KMS-11 (cell line): ENCODE results near the gene RSF1.

ENCODE experiments used
- H2AFZ ChIP-seq: fragments of 200-600 bp; sonication (generic); 2 replicates; pipeline ENCODE4 v1.6.1; 2016; ENCODE audit warnings: antibody characterized with exemption, mixed run types, low read depth
- H3K27ac ChIP-seq: fragments of 200-600 bp; sonication (generic); 2 replicates; pipeline ENCODE4 v1.6.1; 2016; ENCODE audit warnings: mild to moderate bottlenecking, mixed run types
- H3K27me3 ChIP-seq: fragments of 200-600 bp; sonication (generic); 2 replicates; pipeline ENCODE4 v1.6.1; 2017; ENCODE audit warnings: mild to moderate bottlenecking, low read depth, mixed run types, moderate library complexity; ENCODE audit not compliant: insufficient read depth
- H3K36me3 ChIP-seq: fragments of 200-600 bp; sonication (generic); 2 replicates; pipeline ENCODE4 v1.6.1; 2017; ENCODE audit warnings: mild to moderate bottlenecking, mixed run types; ENCODE audit not compliant: insufficient read depth
- H3K4me1 ChIP-seq: fragments of 200-600 bp; sonication (generic); 2 replicates; pipeline ENCODE4 v1.6.1; 2016; ENCODE audit warnings: mild to moderate bottlenecking, low read depth, mixed run types; ENCODE audit not compliant: poor library complexity, severe bottlenecking
- H3K4me2 ChIP-seq: fragments of 200-600 bp; sonication (generic); 2 replicates; pipeline ENCODE4 v1.7.0; 2016; ENCODE audit warnings: mild to moderate bottlenecking, mixed run types
- H3K4me3 ChIP-seq: fragments of 200-600 bp; sonication (generic); IDR thresholded peaks from 2 replicates; pipeline ENCODE4 v1.6.1; 2017; ENCODE audit warnings: low read depth, low read length, mixed read lengths; ENCODE audit not compliant: insufficient read depth
- H3K79me2 ChIP-seq: fragments of 200-600 bp; sonication (generic); 2 replicates; pipeline ENCODE4 v1.6.1; 2016; ENCODE audit warnings: low read depth, mixed run types; ENCODE audit not compliant: insufficient read depth
- H3K9ac ChIP-seq: fragments of 200-600 bp; sonication (generic); 2 replicates; pipeline ENCODE4 v1.6.1; 2016; ENCODE audit warnings: mild to moderate bottlenecking, mixed run types
- H4K20me1 ChIP-seq: fragments of 200-600 bp; sonication (generic); 2 replicates; pipeline ENCODE4 v1.6.1; 2016; ENCODE audit warnings: mild to moderate bottlenecking, mixed run types; ENCODE audit not compliant: insufficient read depth
- CTCF ChIP-seq: fragments of 200-600 bp; sonication (generic); conservative IDR thresholded peaks from 2 replicates; pipeline ENCODE4 v1.6.1; 2017; ENCODE audit warnings: low read depth, mild to moderate bottlenecking, antibody characterized with exemption, low read length, moderate library complexity, mixed read lengths

Gene RSF1

DNA sequence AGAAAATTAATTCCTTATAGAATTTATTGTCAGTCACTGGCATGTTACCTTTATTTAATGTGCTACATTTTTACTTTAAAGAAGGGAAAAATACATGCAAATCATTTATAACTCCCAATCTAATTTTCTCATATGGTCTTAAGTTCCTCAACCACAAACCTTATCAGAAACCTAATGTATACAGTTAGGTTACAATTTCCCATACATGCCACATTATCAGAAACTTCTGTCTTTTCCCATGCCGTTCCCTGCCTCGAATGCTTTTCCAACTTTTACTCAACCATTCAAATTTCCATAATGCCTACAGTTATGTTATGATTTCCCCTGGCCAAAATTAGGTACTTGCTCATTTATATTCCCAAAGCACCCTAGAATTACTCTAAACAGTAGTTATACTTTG, 13.5 kb downstream of the RSF1 start:
- H3K4me3 ChIP-seq, result no peak overlapping the region
- H3K36me3 ChIP-seq, result no peaks in the 10 kb centered on the region
- H3K4me1 ChIP-seq, result peaks cover 6% of the 10 kb centered on the region
- no peak overlapping the region for H3K9ac ChIP-seq
- no peak overlapping the region for H2AFZ ChIP-seq
- no peak overlapping the region for H3K4me2 ChIP-seq
- peaks cover 12% of the 10 kb centered on the region; the same call in 1 of the 2 replicates for H4K20me1 ChIP-seq
- H3K27ac ChIP-seq, result no peak overlapping the region
- H3K79me2 ChIP-seq, result peaks cover 88% of the 10 kb centered on the region
- TF ChIP-seq CTCF, result no peak
- no peaks in the 10 kb centered on the region for H3K27me3 ChIP-seq

- Histone ChIP-seq H3K4me1 (peaks cover 6% of the 10 kb centered on the region), H3K27me3 (no peaks in the 10 kb centered on the region), H4K20me1 (peaks cover 12% of the 10 kb centered on the region; the same call in 1 of the 2 replicates), H3K27ac (no peak overlapping the region), H3K4me2 (no peak overlapping the region), H3K36me3 (no peaks in the 10 kb centered on the region), H2AFZ (no peak overlapping the region), H3K4me3 (no peak overlapping the region), H3K9ac (no peak overlapping the region), H3K79me2 (peaks cover 92% of the 10 kb centered on the region)
- TF ChIP-seq CTCF, result no peak
These were observed 14.1 kb downstream of the RSF1 start for GRCh38 chr11:77806415-77806814.

GRCh38 chr11:77801477-77801876, 19.0 kb downstream of the RSF1 start:
- H3K27ac ChIP-seq, result no peak overlapping the region
- no peak overlapping the region for H3K4me3 ChIP-seq
- H3K4me2 ChIP-seq, result no peak overlapping the region
- H3K9ac ChIP-seq, result no peak overlapping the region
- no peaks in the 10 kb centered on the region for H3K36me3 ChIP-seq
- H3K79me2 ChIP-seq, result peaks cover 94% of the 10 kb centered on the region
- TF ChIP-seq CTCF, result no peak
- no peak overlapping the region for H2AFZ ChIP-seq
- peaks cover 10% of the 10 kb centered on the region for H4K20me1 ChIP-seq
- no peaks in the 10 kb centered on the region for H3K27me3 ChIP-seq
- H3K4me1 ChIP-seq, result peaks cover 7% of the 10 kb centered on the region

DNA sequence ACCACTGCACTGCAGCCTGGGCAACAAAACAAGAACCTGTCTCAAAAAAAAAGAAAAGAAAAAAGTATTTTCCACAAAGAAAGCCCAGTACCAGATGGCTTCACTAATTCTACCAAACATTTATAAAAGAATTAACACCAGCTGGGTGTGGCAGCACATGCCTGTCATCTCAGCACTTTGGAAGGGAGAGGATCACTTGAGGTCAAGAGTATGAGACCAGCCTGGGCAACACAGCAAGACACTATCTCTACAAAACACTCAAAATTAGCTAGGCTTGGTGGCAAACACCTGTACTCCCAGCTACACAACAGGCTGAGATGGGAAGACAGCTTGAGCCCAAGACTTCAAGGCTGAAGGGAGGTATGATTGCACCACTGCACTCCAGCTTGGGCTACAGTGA, 20.1 kb downstream of the RSF1 start:
- H4K20me1 ChIP-seq, result peaks cover 10% of the 10 kb centered on the region
- H3K9ac ChIP-seq, result no peak overlapping the region
- no peak overlapping the region for H2AFZ ChIP-seq
- H3K4me3 ChIP-seq, result no peak overlapping the region
- H3K36me3 ChIP-seq, result no peaks in the 10 kb centered on the region
- no peak overlapping the region for H3K4me2 ChIP-seq
- no peak for TF ChIP-seq CTCF
- H3K27me3 ChIP-seq, result no peaks in the 10 kb centered on the region
- 0 out of 2 replicates have a peak overlapping the region, but pooled peaks have one; percentile 11 for H3K27ac ChIP-seq
- H3K4me1 ChIP-seq, result peaks cover 7% of the 10 kb centered on the region
- H3K79me2 ChIP-seq, result peaks cover 94% of the 10 kb centered on the region

- Histone ChIP-seq H3K4me2 (no peak overlapping the region), H3K27me3 (no peaks in the 10 kb centered on the region), H3K36me3 (no peaks in the 10 kb centered on the region), H2AFZ (no peak overlapping the region), H3K27ac (no peak overlapping the region), H3K4me3 (no peak overlapping the region), H3K9ac (no peak overlapping the region), H3K4me1 (peaks cover 7% of the 10 kb centered on the region), H3K79me2 (peaks cover 95% of the 10 kb centered on the region), H4K20me1 (peaks cover 10% of the 10 kb centered on the region)
- no peak for TF ChIP-seq CTCF
These were observed 21.2 kb downstream of the RSF1 start for GRCh38 chr11:77799338-77799737.
